GM12872 (cell line): ENCODE results near the gene SMS.

Experiments used
- CTCF ChIP-seq: IDR thresholded peaks from 3 replicates; pipeline ENCODE4 v1.5.1; 2011; ENCODE audit warnings: low read depth, mild to moderate bottlenecking, low read length, moderate library complexity; ENCODE audit not compliant: insufficient read depth

Gene SMS

GRCh38 chrX:21940356-21940829, at the start of gene SMS:
Gene SMS, plus strand, starts transcription at chrX:21940709. Its CDS starts 116 bp downstream, at chrX:21940825.
- TF ChIP-seq CTCF = no peak

- TF ChIP-seq CTCF = no peak
Measured at GRCh38 chrX:21905313-21905712, 35.2 kb upstream of the SMS start.

GRCh38 chrX:21905953-21906352, 34.6 kb upstream of the SMS start:
- TF ChIP-seq CTCF = no peak

- no peak for TF ChIP-seq CTCF
Measured at GRCh38 chrX:21907260-21907659, 33.2 kb upstream of the SMS start.

GRCh38 chrX:21911481-21911880, 29.0 kb upstream of the SMS start:
- no peak for TF ChIP-seq CTCF

- TF ChIP-seq CTCF = no peak
Measured at GRCh38 chrX:21912220-21912619, 28.3 kb upstream of the SMS start.

- no peak for TF ChIP-seq CTCF
Measured at GRCh38 chrX:21912989-21913388, 27.5 kb upstream of the SMS start.

- TF ChIP-seq CTCF = no peak
Measured at GRCh38 chrX:21926116-21926515, 14.4 kb upstream of the SMS start.
